Lower lobe of right lung (tissue), 2 donors: ENCODE data around the gene DTWD2. TPM values are rescaled to one million over a fixed set of nuclear protein-coding genes. Genes with fewer than 3 reads are reported as not detected.

Source experiments
- ATAC-seq, 2 donors: fragments of 200-7000 bp; cut with Tn5 transposase; one replicate each; pipeline ENCODE4 v1.9.1; 2020 to 2022; ENCODE audit warnings: mild to moderate bottlenecking in 2 of 2, moderate library complexity in 2 of 2
- DNase-seq: peaks from one replicate; pipeline ENCODE4 v3.0.0-alpha.2; 2020
- H3K27ac ChIP-seq: fragments of 200-600 bp; one replicate; pipeline ENCODE4 v1.8.0; 2022
- H3K27me3 ChIP-seq: fragments of 200-600 bp; one replicate; pipeline ENCODE4 v1.8.0; 2022; ENCODE audit warnings: low read depth
- H3K36me3 ChIP-seq: fragments of 200-600 bp; one replicate; pipeline ENCODE4 v1.8.0; 2022; ENCODE audit warnings: mild to moderate bottlenecking
- H3K4me1 ChIP-seq: fragments of 200-600 bp; one replicate; pipeline ENCODE4 v1.8.0; 2022
- H3K4me3 ChIP-seq: fragments of 200-600 bp; one replicate; pipeline ENCODE4 v1.8.0; 2022; ENCODE audit warnings: mild to moderate bottlenecking
- H3K9me3 ChIP-seq: fragments of 200-600 bp; one replicate; pipeline ENCODE4 v1.8.0; 2022
- CTCF ChIP-seq: fragments of 200-600 bp; IDR thresholded peaks from one replicate; pipeline ENCODE4 v1.8.0; 2022; ENCODE audit warnings: antibody characterized with exemption, mild to moderate bottlenecking
- intact Hi-C: fragments of 100-400 bp; cut with DNase I; formaldehyde crosslinking; loops from one replicate; pipeline ENCODE4 v1.11.0; 2022
- total RNA-seq: library from RNA; stranded (reverse); fragmentation: NEBNext Ultra II Directional; extraction: Animal tissue kit (Norgen Biotek cat#: 25700); gene quantifications from one replicate; pipeline ENCODE4 v1.2.1, GENCODE V29; 2021
- donor health status: DM: no; HTN: yes; CAD: no; lungs with severe emphysema.

DTWD2 gene
- total RNA-seq, 1 donor from 2014 or later: 9.0 TPM

GRCh38 chr5:119031905-119032304 is 43.6 kb upstream of the DTWD2 start:
- H3K27ac ChIP-seq: no peak overlapping the region
- no peak for TF ChIP-seq CTCF
- no peaks in the 10 kb centered on the region for H3K4me1 ChIP-seq
- DNase-seq: no peak
- H3K27me3 ChIP-seq: no peaks in the 10 kb centered on the region
- no peak for ATAC-seq
- no peak overlapping the region for H3K4me3 ChIP-seq
- intact Hi-C loops: no loop called here
- H3K9me3 ChIP-seq: no peaks in the 10 kb centered on the region
- H3K36me3 ChIP-seq: no peaks in the 10 kb centered on the region

GRCh38 chr5:119031011-119031886 is 42.9 kb upstream of the DTWD2 start:
- H3K36me3 ChIP-seq: no peaks in the 10 kb centered on the region
- intact Hi-C loops: no loop called here
- H3K4me1 ChIP-seq: no peaks in the 10 kb centered on the region
- H3K9me3 ChIP-seq: no peaks in the 10 kb centered on the region
- no peak for TF ChIP-seq CTCF
- no peak overlapping the region for H3K27ac ChIP-seq
- ATAC-seq (no peak), DNase-seq (no peak)
- no peaks in the 10 kb centered on the region for H3K27me3 ChIP-seq
- no peak overlapping the region for H3K4me3 ChIP-seq

- Histone ChIP-seq H3K9me3 (no peaks in the 10 kb centered on the region), H3K4me3 (no peak overlapping the region), H3K4me1 (no peaks in the 10 kb centered on the region), H3K27ac (no peak overlapping the region), H3K36me3 (no peaks in the 10 kb centered on the region), H3K27me3 (no peaks in the 10 kb centered on the region)
- ATAC-seq: no peak
- intact Hi-C loops: no loop called here
- no peak for TF ChIP-seq CTCF
- no peak for DNase-seq
These were observed 40.2 kb upstream of the DTWD2 start for GRCh38 chr5:119028575-119028974.

- no peaks in the 10 kb centered on the region for H3K4me1 ChIP-seq
- intact Hi-C loops: no loop called here
- no peaks in the 10 kb centered on the region for H3K9me3 ChIP-seq
- no peaks in the 10 kb centered on the region for H3K27me3 ChIP-seq
- no peaks in the 10 kb centered on the region for H3K36me3 ChIP-seq
- ATAC-seq: no peak
- no peak for TF ChIP-seq CTCF
- DNase-seq: no peak
- no peak overlapping the region for H3K27ac ChIP-seq
- no peak overlapping the region for H3K4me3 ChIP-seq
These were observed 34.4 kb upstream of the DTWD2 start for GRCh38 chr5:119022773-119023172.

- DNase-seq: no peak
- Histone ChIP-seq H3K27ac (no peak overlapping the region), H3K36me3 (no peaks in the 10 kb centered on the region), H3K4me1 (no peaks in the 10 kb centered on the region), H3K9me3 (no peaks in the 10 kb centered on the region), H3K27me3 (no peaks in the 10 kb centered on the region), H3K4me3 (no peak overlapping the region)
- peak; percentile 29 for TF ChIP-seq CTCF
- intact Hi-C loops: no loop called here
- no peak for ATAC-seq
These were observed 33.8 kb upstream of the DTWD2 start for GRCh38 chr5:119022017-119022745.
